Skin of body (tissue), 2 donors: Measurements from ENCODE around the gene AGPAT4. TPM values are rescaled to one million over a fixed set of nuclear protein-coding genes. Genes with fewer than 3 reads are reported as not detected.

Source experiments
- DNase-seq: peaks from one replicate; lab custom pipeline; 2025; lab: John Stamatoyannopoulos, UW
- total RNA-seq: library from RNA; depleted of rRNA; stranded (reverse); fragments of >200 nt; gene quantifications from one replicate; pipeline ENCODE4 v1.2.3, GENCODE V29; 2014

The AGPAT4 gene
- total RNA-seq, 1 donor from 2014 or later = 17.2 TPM

GRCh38 chr6:161284653-161285052 is 10.8 kb upstream of the AGPAT4 start:
- no peak for DNase-seq

- DNase-seq = no peak
These were observed 7.2 kb upstream of the AGPAT4 start for GRCh38 chr6:161281092-161281491.

- no peak for DNase-seq
These were observed 6.0 kb upstream of the AGPAT4 start for GRCh38 chr6:161279677-161280415.

DNA sequence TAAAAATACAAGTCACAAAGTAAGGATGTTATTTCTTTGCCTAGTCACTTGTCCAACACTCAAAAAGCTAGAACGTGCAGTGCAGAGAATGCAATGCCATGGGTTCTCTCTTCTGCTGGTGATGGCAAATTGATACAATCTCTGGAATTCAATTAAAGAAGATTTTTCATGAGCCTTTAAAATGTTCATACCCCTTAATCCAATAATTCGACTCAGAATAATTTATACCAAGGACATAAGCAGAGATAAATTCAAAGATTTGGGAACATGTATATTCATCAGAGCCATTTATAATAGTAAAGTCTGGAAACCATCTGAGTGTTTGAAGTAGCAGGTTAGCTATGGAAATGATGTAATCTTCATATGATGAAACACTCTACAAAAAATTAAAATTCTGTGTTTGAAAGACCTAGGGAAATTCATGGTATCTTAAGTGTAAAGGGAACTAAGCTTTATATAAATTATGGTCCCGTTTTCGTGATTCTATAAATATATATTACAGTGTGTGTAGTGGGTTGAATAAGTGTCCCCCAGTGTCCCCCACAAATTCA is 2.8 kb upstream of the AGPAT4 start:
- DNase-seq = no peak

- DNase-seq = no peak
These were observed 1.0 kb upstream of the AGPAT4 start for GRCh38 chr6:161274898-161275297.

- no peak for DNase-seq
These were observed 612 bp upstream of the AGPAT4 start for GRCh38 chr6:161274488-161274858.

DNA sequence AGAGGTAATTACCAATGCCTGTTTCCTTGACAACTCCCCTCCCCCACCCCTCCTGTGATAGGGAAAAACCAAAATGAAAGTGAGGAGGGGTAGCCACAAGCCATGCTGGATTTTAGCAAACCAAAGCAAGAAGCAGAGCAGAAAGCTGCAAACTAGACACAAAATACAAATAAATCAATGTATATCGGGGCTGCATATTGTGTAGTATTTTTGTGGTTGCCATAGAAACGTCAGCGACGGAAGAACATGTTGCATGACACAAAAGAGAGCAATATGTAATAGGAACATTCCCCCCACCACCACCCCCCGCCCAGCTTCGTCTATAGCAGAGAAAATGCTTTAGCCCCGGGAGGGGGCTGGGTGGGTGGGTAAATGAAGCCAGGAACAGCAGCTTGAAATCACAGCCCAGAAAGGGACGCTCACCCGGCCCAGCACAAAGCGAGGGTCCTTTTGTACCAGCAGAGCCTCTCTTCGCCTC is 548 bp downstream of the AGPAT4 start:
- DNase-seq = peak; percentile 75

DNA sequence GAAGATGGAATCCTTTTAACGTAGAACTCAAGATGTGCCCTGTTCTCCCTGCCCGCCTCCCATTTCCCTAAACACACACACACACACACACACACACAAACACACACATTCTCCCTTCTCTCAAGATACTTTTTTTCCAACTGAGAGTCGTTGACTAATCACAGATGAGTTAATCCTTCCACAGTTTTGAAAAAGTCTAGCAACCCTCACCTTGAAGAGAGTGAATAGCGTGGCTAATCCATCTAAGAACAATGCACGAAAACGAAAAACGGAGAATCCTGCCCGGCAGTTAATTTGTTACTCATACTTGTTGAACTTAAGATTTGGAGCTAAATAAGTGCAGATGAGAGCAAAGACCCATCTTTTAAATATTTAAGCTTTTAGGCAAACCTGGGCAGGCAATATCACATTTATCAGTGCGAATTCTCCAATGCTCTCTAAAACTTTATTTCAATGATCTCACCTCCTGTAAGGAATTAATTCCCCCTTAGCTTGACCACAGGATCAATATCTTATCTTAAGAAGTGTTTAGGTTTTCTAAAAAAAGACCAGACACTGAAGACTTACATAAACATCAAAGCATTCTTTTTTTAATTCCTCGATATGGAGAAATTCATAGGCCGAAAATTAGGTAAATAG is 1.1 kb downstream of the AGPAT4 start:
- DNase-seq = no peak

DNA sequence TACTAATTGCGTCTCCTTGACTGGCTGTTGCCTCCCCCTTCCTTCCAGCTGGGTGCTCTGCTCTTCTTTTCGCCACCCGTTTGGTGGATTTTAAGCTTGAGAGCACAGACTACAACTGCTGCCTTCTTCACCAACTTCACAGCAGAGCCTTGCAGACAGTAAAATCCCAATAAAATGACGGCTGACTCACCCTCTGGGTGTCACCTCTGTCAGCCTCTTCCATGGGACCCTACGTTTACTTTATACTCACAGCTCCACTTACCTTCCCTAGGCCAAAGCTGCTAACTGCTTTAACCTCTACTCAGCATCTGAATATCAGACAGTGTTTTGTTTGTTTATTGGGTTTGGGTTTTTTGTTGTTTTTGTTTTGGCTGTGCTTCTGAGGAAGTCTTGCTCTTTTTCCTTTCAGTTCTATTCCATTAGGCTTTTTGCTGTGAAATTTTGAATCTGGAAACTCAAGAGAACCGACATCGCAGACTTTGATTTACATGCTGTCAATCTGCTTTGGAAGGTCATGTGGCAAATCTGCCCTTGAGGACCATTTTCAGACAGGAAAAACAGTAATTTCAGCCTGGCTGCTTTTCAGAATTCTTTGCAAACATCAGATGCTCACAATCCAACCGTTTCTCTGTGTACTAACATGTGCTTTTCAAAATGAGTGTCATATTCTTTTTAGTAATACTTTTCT is 2.4 kb downstream of the AGPAT4 start:
- no peak for DNase-seq

DNA sequence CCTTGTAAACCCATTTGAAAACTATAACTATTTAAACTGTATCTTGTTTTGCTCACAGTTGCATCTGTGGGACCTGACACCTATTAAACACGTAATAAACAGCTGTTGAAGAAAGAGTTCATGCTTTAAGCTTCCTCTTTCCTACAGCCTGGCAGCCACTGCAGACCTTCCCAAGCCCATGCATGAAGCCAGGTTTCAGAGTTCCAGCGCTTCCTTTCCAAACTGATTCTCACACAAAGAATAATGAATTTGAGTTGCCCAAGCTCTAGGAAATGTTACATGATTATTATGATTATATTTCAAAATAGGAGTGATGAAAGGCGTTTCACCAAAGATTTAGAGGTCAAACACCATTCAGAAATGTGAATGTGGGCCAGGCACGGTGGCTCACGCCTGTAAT is 3.7 kb downstream of the AGPAT4 start:
- DNase-seq = no peak

GRCh38 chr6:161269310-161269709 is 4.6 kb downstream of the AGPAT4 start:
- no peak for DNase-seq

- no peak for DNase-seq
These were observed 5.2 kb downstream of the AGPAT4 start for GRCh38 chr6:161268531-161269210.

DNA sequence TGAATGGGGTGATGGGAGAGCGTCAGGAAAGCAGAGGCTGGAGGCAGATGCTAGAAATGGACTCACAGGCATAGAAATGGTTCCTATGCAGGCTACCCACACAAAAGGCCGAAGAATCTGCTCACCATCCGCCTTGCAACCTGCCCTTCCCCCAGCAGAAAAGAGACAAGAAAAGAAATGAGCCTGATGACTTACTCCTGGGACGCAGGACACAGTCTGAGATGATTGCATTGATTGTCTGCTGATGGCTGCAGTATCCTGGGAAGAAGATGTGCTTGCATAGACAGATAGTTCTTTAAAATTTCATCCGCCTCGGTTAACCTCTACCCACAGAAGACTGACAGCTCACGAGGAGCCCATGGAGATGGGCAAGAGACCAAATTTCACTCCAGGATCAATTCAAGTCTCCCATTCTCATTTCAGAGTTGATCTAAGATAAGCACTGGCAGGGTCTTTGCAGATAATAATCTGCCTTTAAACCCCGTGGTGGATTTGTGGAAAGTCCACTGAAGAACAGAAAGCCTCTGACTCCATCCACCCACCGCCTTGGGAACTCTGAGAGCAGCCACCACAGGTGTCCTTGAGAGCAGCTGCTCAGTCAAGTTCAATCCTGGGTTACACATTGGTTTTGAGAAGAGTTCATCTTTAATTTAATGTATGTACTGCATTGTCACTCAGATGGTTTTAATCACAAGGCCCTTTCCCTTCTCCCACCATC is 7.2 kb downstream of the AGPAT4 start:
- no peak for DNase-seq

DNA sequence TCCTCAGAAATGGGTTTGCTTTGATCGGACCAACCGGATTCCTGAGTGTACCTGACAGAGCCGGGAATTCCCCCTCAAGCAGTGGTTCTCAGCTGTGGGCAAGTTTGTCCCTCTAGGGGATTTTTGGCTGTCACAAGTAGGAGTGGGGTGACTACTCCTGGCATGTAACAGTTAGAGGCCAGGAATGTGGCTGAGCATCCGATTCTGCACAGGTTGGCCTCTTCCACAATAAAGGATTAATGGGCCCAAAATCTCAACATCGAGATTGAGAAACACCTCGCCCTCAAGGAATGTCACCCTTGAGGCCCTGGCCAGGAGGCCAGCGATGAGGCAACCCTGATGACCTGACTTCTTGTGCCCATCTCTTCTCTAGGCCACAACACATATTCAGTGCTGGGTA is 7.9 kb downstream of the AGPAT4 start:
- no peak for DNase-seq

DNA sequence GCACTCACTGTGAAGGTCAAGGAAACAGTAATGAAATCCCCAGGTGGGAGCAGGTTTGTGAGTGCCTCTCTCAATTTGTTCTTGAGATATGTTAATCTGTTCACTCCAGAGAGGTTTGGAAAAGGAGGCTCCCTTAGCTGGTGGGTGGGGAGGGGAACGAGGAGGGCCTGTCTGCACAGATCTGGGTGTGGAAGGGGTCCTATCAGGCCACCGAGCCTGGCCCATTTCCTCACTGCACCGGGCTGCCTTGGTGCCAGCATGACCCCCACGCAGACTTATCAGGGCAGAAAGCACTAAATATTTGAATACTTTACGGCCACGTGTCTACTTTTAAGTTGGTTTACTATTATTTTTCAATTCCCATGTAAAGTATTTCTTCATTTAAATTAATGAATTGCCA is 8.3 kb downstream of the AGPAT4 start:
- DNase-seq = no peak

DNA sequence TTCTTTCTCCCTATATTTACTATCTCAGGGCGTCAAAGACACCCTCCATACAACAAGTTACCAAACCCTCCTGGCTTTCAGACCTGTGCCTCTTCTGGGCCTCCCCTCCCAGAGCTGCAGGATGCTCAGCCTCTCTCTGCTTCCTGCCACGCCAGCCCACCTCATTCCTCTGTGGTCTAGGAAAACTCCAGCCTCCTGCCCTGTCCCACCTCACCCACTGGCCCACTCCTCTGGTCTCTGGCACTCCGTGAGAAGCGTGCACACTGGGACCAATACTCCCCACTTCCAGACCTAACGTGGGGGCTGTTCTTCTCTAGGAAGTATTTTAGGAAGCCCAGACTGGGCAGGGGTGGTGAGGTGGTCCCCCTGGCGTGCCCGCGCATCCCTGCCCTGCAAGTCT is 9.7 kb downstream of the AGPAT4 start:
- no peak for DNase-seq

GRCh38 chr6:161261816-161262215 is 12.0 kb downstream of the AGPAT4 start:
- no peak for DNase-seq

DNA sequence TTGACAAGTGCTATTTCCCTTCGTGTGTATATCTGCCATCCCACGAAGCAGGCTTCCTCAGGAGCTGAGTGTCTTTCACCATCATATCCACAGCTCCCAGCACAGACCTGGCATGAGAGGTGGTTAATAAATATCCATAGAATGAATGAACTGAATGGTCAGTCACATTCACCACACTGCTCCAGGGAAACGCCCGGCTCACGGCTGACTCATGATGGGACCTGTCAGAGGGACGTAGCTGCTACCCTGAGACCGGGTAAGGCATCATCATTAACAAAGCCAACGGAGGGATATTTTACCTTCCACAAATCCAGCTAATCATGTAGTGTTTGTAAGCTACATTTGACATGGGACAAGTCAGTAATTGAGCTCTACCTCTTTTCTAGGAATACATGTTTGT is 12.5 kb downstream of the AGPAT4 start:
- no peak for DNase-seq

- DNase-seq = no peak
These were observed 14.6 kb downstream of the AGPAT4 start for GRCh38 chr6:161259302-161259701.

GRCh38 chr6:161257793-161258457 is 15.9 kb downstream of the AGPAT4 start:
- DNase-seq = no peak
